Endothelial cell of umbilical vein (primary cell): Measurements from ENCODE around the gene UGT1A5.

Experiments
- EZH2 ChIP-seq: IDR thresholded peaks from 2 replicates; pipeline ENCODE4 v1.6.1; 2012; ENCODE audit warnings: borderline replicate concordance, low read depth, mild to moderate bottlenecking, moderate library complexity, low read length, inconsistent platforms; ENCODE audit not compliant: severe bottlenecking
- FOS ChIP-seq: IDR thresholded peaks from 2 replicates; pipeline ENCODE4 v1.6.1; 2011; ENCODE audit warnings: mild to moderate bottlenecking, low read length, moderate library complexity, borderline replicate concordance; ENCODE audit not compliant: insufficient read depth
- MYC ChIP-seq: IDR thresholded peaks from one replicate; pipeline ENCODE4 v1.6.1; 2011; ENCODE audit warnings: mild to moderate bottlenecking, low read depth, low read length
- POLR2A ChIP-seq: IDR thresholded peaks from 2 replicates; pipeline ENCODE4 v1.6.1; 2012; ENCODE audit warnings: low read depth, mild to moderate bottlenecking, control low read depth, low read length
- TF ChIP-seq, protein P1 (sequence below), 2 donors: IDR thresholded peaks; 1 replicate in 1 of 2; 2 replicates in 1 of 2; pipeline ENCODE4 v1.5.1; 2011; ENCODE audit warnings: low read length in 2 of 2, mild to moderate bottlenecking in 2 of 2, moderate library complexity in 2 of 2, control low read depth in 1 of 2, inconsistent platforms in 1 of 2, low read depth in 1 of 2; ENCODE audit not compliant: insufficient read depth in 1 of 2; ENCODE audit errors: extremely low read depth in 1 of 2

DNA sequence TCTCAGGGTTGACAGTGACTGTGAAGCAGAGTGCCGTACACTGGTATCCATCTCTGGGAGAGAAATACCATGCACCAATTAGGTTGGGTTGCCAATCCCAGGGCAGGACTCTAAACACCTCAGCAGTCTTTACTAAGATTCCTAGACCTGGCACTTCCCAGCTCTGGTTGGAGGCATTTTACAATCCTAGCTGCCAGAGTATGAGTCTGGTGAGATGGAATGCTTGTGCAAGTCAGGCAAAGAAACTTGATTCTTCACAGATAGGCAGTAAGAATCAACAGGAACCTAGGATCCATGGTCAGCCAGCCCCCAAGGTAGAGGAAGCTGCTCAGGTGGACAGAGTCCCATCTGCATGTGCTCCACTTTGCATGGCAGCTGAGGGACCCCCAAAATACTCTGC is 6.0 kb upstream of the UGT1A5 start:
- TF ChIP-seq EZH2 (no peak), FOS (no peak), MYC (no peak), POLR2A (no peak)
- TF ChIP-seq, protein P1, sequence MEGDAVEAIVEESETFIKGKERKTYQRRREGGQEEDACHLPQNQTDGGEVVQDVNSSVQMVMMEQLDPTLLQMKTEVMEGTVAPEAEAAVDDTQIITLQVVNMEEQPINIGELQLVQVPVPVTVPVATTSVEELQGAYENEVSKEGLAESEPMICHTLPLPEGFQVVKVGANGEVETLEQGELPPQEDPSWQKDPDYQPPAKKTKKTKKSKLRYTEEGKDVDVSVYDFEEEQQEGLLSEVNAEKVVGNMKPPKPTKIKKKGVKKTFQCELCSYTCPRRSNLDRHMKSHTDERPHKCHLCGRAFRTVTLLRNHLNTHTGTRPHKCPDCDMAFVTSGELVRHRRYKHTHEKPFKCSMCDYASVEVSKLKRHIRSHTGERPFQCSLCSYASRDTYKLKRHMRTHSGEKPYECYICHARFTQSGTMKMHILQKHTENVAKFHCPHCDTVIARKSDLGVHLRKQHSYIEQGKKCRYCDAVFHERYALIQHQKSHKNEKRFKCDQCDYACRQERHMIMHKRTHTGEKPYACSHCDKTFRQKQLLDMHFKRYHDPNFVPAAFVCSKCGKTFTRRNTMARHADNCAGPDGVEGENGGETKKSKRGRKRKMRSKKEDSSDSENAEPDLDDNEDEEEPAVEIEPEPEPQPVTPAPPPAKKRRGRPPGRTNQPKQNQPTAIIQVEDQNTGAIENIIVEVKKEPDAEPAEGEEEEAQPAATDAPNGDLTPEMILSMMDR (IDR thresholded peaks at IDR 0.05; ENCODE audit: extremely low read depth in 1 of 2, insufficient read depth in 1 of 2, low read depth in 1 of 2, low read length in 2 of 2) = no peak
